T47D (cell line): ENCODE results near the gene SEMA6C.

ENCODE experiments used
- DNase-seq, 2 experiments: peaks; one replicate each; pipeline versions ENCODE4 v3.0.0 to v3.0.0-alpha.2; 2011 to 2012; ENCODE audit warnings: low read depth in 1 of 2, low spot score in 1 of 2
- JUND ChIP-seq: IDR thresholded peaks from 2 replicates; pipeline ENCODE4 v1.6.1; 2012; ENCODE audit warnings: low read depth
- in situ Hi-C: cut with HindIII; loops from 2 replicates; pipeline ENCODE4 v1.10.0; 2016; ENCODE audit warnings: low sequenced_read_pairs, low pct_unique_long_range_greater_than_20kb

The SEMA6C gene

DNA sequence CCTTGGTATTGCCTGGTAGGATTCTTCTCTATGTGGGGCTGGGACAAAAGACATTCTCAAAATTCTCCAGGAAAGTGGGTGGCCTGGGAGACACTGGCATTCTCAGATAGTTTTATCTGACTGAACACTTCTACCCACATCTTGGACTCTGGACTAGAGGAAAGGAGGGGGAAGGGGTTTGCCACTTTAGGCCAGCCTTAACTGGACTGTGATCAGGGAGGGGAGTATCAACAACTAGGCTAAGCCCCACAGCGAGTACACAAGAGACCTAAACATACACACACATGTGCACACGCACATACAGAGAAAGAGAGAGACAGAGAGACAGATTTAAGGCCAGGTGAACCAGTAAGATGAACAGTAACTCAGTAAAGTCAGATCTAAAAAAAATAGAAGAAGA lies 1.2 kb upstream of the SEMA6C start:
- TF ChIP-seq JUND, result no peak
- in situ Hi-C loops, result no loop called here
- no peak for DNase-seq

DNA sequence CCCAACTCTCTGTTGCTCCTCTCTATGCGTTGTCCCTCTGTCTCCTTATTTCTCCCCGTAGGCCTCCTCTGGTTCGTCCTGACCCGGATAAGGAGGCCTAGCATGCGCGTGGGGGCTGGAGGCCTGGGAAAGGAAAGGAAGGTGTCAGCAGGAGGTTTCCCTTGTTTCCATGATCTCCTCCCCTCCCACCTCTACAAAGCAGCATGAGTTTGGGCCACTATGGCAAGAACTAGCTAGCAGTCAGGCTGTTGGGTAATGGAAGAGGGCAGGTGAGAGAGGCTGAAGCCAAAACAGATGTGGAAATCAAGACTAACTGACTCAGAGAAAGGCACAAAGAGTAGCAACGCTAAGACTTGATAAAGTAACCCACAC lies 687 bp upstream of the SEMA6C start:
- no peak for TF ChIP-seq JUND
- DNase-seq, result no peak

DNA sequence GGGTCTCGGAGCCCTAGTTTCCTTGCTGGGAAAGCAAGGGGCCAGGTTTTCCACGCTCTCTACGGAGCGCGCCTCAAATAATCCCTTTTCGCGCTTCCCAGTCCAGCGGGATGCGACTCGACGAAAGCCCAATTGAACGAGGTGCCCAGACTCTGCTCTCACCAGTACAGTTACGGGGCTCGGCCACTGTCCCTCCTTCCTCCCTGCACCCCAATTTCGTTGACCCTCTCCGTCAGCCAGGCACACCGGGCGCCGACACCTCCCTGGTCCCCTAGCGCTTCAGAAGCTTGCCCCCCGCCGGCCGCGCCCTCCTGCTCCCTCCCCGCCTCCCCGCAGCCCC lies 389 bp downstream of the SEMA6C start:
- DNase-seq, result no peak
- in situ Hi-C loops, result no loop called here

More for the DNA sequence above, 687 bp upstream of the SEMA6C start:
- in situ Hi-C loops, result no loop called here

DNA sequence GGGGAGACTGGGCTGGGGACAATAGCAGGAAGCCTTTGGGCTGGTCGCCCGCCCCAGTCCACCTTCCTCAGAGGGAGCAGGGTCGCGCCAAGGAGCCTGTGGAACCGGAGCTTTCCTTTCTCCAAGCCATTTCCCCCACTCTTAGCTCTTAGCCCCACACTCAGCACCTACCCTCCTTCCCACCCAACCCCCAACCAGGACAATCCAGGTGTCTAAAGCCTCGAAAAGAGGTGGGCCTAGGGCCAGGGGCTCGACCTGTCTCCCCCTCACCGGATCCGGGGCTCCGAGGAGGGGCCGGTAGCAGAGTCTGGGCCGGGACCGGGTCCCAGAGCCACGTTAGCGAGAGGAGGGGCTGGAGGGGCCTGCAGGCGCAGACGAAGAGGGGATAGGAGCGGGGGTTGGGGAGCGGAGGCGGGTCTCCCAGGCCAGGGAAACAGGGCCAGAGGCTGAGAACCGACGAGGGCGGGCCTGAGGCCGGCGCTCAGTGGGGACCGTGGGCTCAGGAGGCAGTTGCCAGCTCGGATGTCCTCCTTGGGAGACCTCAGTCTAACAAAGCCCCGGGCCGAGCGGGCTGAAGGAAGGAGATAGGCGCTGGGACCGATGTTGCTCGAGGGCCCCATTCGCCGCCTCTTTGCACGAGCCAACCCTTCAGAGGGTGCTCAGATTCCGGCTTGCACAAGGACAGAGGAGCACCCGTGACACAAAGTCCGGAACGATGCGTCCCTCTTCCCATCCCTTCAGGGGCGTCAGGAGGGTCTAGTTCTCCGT lies 943 bp downstream of the SEMA6C start:
- in situ Hi-C loops, result no loop called here
- no peak for DNase-seq
- TF ChIP-seq JUND, result no peak

More for the DNA sequence above, 389 bp downstream of the SEMA6C start:
- TF ChIP-seq JUND, result no peak

DNA sequence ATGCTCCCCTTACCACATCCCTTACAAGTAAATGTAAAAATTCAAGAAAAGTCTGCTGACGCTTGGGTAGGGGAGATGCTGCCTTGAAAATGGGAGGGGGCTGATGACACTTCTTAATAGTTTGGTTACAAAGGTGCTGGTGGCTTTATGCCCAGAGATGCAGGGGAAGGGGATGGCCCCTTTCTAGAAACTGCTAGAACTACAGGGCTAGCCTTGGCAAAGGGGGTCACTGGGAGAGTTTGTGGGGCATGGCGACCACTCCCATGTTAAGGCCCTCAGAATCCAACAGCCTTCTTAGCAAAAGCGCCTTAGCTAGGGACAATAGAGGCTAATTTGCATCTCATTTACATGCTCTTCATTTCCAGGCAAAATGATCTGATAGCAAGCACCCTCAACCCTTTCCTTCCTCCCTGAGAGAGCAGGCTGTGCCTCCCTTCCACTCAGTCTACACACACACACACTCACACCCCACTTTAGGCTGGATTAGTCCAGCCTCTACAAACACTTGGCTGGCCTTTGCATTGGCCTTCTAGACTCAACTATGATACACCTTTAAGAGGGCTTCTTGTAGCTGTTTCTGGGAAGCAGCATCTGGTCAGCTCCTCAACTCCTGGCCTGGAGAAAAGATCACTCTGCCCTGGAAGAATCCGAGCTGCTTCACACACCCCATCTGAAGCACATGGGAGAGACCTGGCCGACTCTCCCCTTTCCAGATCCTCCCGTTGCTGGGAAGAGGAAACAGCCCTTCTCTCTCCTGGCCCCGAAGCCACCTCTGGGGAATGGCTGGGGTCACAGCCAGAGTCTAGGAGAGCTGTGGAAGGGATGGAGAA lies 1.7 kb downstream of the SEMA6C start:
- in situ Hi-C loops, result no loop called here
- no peak for TF ChIP-seq JUND
- no peak for DNase-seq

DNA sequence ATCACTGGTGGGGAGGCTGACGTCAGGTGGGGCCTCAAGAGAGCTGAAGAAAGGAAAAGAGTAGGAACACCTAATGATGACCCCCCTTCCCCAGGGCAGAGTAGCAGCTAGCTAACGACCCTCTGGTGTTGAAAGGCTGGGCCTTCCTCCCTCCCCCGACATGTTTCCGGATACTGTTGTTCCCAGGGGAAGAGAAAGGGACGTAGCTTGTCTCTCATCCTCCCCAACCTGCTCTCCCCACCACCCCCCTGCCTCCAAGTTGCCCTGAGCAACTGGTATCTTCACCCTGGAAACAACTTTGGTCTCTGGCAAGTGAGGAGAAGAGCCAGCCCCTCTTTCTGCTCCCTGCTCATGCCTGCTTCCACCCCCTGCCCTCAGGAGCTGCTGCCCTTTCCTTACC lies 2.4 kb downstream of the SEMA6C start:
- no peak for TF ChIP-seq JUND
- in situ Hi-C loops, result no loop called here
- DNase-seq, result no peak

DNA sequence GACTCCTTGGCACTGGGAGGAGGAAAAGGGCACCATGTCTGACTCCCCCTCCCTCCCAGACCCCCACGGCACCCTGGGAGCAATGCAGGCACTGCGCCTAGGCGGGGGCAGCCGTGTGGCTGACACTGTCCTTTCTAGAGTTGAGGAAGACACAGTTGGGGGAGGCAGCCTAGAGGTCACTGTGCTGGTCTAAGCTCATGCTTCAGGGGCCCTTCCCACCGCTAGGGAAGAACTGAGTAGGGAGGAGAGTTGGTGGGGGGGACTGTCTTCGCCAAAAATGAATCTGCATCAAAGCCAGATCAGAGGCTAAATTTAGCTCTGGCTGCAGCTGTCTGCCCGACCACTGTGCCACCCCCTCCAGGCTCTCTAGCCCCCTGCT lies 3.4 kb downstream of the SEMA6C start:
- no peak for TF ChIP-seq JUND
- in situ Hi-C loops, result no loop called here
- no peak for DNase-seq

DNA sequence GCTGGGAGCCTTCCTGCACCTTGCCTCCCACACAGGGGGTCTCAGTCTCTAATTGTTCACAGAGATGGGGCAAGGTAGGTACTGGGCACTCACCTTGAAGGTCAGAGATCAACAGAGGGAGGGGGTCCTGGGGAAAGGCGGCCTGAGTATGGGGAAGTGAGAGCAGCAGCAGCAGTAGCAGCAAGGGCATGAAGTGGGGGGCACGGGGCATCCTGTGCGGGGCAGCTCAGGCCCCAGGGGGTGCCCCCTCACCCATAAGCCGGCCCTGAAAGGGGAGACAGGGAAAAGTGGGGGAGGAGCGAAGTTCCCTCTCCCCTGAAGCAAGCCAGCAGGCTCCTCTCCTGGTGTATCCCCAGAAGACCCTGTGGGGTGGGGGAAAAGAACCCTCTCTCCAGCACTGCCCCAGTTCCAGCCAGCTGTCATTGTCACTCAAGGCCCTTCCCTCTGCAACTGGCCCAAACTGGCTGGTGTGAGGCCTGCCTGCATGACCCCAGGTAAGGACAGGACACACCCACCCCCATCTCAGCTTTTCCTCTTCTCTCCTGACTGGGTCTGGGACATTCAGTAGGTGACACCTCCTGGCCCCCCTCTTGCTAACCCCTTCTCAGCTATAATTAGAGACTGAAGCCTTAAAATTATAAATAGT lies 3.9 kb downstream of the SEMA6C start:
- TF ChIP-seq JUND, result no peak
- no peak for DNase-seq
- in situ Hi-C loops, result no loop called here

DNA sequence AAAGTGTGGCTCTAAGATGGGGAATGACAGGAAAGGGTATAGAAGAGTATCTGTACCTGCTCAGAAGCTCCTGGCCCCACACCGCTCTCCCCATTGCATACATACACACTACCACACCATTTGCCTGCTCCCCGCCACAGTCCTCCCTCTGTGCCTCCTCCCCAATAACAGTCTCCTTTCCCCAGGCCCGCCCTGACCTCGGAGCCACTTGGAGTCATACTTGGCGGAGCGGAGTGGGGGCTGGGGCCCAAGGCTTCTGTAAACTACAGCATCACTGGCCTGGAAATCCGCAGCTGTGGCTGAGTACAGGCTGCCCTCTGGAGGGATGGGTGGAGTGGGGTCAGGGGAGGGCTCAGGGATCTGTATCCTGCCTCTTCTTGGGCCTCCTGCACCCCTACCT lies 8.6 kb downstream of the SEMA6C start:
- no peak for TF ChIP-seq JUND
- no peak for DNase-seq
- in situ Hi-C loops, result no loop called here

DNA sequence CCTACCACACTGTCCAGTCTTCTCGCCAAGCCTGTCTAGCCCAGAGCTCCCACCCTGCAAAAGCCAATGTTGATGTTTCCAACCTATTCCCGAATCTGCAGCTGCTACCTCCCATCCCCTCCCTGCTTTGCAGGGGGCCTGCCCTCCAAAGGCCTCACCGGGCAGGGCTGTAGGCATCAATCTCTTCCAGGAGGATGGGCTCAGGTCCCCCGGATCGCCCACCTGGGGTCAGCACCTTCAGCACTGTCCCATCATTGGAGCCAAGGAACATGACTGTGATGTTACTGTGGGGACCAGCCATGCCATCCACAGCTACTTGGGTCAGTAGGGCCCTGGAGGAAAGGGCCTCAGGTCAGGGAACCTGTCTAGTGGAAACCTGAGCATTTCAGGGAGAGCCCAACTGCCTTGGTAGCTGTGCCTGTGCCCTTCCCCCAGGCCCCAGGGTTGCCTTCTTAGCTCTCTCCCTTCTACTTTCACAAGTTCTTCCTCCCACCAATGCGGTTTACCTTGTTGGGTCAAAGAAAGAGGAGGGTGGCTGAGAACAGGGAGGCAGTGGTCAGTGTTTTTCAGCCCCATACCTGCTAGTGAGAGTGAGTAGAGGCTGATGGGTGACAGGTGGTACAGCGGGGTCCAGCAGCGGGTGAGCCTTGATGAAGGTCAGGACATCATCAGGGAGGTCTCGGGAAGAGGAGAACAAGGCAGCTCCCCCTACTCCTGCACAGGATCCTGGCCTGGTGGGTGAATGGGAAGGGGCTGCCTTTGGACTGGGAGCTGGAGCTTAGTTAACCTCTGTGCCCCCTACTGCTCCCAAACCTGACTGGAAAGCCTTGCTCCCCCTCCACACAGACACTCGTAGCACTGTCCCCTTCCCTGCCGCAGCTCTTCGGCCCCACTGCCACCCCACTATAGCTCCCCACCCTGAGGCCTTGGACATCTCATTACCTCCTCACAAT lies 10.7 kb downstream of the SEMA6C start:
- no peak for DNase-seq
- TF ChIP-seq JUND, result no peak
- in situ Hi-C loops, result no loop called here

DNA sequence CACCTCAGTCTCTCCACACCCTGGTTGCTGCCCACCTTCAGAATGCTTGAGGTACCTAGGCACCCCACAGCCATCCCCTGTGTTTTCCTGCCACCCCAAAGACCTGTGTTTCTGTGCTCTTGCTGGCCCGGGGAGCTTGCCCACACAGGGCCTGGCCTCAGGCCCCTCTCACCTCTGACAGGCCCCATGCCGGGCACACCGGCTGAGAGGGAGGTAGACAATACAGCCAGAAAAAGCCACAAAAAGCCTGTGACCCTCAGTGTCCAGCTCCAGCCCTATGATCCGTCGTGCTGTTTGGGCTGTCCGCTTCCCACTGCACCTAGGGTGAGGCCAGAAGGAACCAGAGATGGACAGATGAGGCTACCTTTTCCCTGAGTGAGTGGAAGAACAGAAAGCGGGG lies 11.4 kb downstream of the SEMA6C start:
- no peak for TF ChIP-seq JUND
- in situ Hi-C loops, result no loop called here
- no peak for DNase-seq

DNA sequence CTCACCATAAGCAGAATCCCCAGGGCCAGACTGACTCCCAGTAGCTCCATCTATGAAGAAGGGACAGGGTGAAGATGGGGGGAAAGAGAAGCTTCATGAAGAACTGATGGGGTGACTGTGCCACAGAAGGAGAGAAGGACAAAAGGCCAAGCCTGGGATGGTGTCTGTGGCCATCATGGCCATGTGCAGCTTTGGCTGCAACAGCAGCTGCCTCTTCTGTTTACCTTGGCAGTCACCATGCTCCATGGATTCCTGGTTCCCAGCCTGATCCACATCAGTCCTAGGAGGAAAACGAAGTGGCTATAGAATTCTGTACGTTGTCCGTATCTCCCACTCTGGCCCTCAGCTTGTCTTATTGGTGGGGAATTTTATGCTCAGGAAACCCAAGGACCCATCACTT lies 12.0 kb downstream of the SEMA6C start:
- TF ChIP-seq JUND, result no peak
- in situ Hi-C loops, result no loop called here
- no peak for DNase-seq
